HG02642 (cell line): ENCODE measurements around the gene CCSER1.

Source experiments
- ATAC-seq: cut with Tn5 transposase; IDR thresholded peaks from one replicate; pipeline ENCODE4 v1.9.1; 2021; ENCODE audit warnings: mild to moderate bottlenecking; ENCODE audit not compliant: unreplicated experiment, poor library complexity

Gene CCSER1

GRCh38 chr4:90528551-90528950 is 401.4 kb downstream of the CCSER1 start:
- ATAC-seq: no peak

GRCh38 chr4:90536408-90536807 is 409.2 kb downstream of the CCSER1 start:
- no peak for ATAC-seq

GRCh38 chr4:90537491-90537890 is 410.3 kb downstream of the CCSER1 start:
- ATAC-seq: no peak

GRCh38 chr4:90540536-90540935 is 413.3 kb downstream of the CCSER1 start:
- no peak for ATAC-seq

GRCh38 chr4:90542216-90542615 is 415.0 kb downstream of the CCSER1 start:
- ATAC-seq: no peak

GRCh38 chr4:90543419-90544170 is 416.4 kb downstream of the CCSER1 start:
- ATAC-seq: no peak

GRCh38 chr4:90544532-90545045 is 417.4 kb downstream of the CCSER1 start:
- ATAC-seq: no peak

- ATAC-seq: no peak
Observed at GRCh38 chr4:90545380-90545779, 418.2 kb downstream of the CCSER1 start.

- no peak for ATAC-seq
Observed at GRCh38 chr4:90546114-90546513, 418.9 kb downstream of the CCSER1 start.

GRCh38 chr4:90570615-90571014 is 443.4 kb downstream of the CCSER1 start:
- ATAC-seq: no peak

GRCh38 chr4:90572996-90573395 is 445.8 kb downstream of the CCSER1 start:
- ATAC-seq: no peak

GRCh38 chr4:90575371-90575770 is 448.2 kb downstream of the CCSER1 start:
- no peak for ATAC-seq

GRCh38 chr4:90580326-90580725 is 453.1 kb downstream of the CCSER1 start:
- no peak for ATAC-seq

GRCh38 chr4:90582087-90582486 is 454.9 kb downstream of the CCSER1 start:
- no peak for ATAC-seq

GRCh38 chr4:90584051-90584450 is 456.9 kb downstream of the CCSER1 start:
- ATAC-seq: no peak

- ATAC-seq: no peak
Observed at GRCh38 chr4:90585961-90586360, 458.8 kb downstream of the CCSER1 start.

GRCh38 chr4:90586799-90587198 is 459.6 kb downstream of the CCSER1 start:
- no peak for ATAC-seq

GRCh38 chr4:90597927-90598326 is 470.7 kb downstream of the CCSER1 start:
- ATAC-seq: no peak

- no peak for ATAC-seq
Observed at GRCh38 chr4:90598741-90599140, 471.5 kb downstream of the CCSER1 start.

GRCh38 chr4:90602726-90603125 is 475.5 kb downstream of the CCSER1 start:
- ATAC-seq: no peak

- no peak for ATAC-seq
Observed at GRCh38 chr4:90603540-90603939, 476.3 kb downstream of the CCSER1 start.

GRCh38 chr4:90606781-90607180 is 479.6 kb downstream of the CCSER1 start:
- ATAC-seq: no peak
